Stimulated activated CD8-positive, alpha-beta memory T cell treated with anti-CD3 and anti-CD28 coated beads, Interleukin-7, amount 100 ng/mL, for 4 hours (primary cell): Measurements from ENCODE around the gene MYOM1.

Experiments used
- DNase-seq, 2 donors: peaks; one replicate each; pipeline ENCODE4 v3.0.0-alpha.2; 2020; ENCODE audit warnings: low read depth in 2 of 2

Gene MYOM1

DNA sequence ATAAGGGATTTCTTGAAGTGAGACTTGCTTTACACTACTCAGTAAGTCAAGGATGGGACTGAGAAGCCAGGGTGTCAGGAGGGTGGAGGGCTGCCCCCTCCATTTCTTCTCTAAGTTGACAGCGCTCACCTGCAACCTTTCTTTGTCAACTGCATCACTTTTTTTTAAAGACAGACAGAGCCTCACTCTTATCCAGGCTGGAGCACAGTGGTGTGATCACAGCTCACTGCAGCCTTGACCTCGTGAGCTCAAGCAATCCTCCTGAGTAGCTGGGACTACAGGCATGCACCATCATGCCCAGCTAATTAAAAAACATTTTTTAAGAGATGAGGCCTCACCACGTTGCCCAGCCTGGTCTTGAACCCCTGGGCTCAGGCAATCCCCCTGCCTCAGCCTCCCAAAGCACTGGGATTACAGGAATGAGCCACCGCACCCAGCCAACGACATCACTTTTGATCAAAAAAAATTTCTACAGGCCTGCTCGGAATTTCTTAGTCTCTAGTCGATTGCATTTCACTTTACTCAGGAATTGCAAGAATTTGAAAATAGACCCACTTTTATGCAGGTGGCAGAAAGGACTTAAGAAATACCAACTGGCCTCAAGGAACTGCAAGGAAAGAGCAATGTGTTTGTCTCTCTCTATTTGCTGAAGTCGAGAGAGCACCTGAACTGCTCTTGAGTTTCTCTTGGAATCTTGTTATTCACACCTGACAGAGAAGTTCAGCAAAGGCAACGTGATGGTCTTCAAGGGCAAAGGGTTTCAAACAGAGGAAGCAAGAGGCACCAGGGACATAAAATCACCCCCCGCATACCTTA, 101.4 kb downstream of the MYOM1 start:
- no peak for DNase-seq

DNA sequence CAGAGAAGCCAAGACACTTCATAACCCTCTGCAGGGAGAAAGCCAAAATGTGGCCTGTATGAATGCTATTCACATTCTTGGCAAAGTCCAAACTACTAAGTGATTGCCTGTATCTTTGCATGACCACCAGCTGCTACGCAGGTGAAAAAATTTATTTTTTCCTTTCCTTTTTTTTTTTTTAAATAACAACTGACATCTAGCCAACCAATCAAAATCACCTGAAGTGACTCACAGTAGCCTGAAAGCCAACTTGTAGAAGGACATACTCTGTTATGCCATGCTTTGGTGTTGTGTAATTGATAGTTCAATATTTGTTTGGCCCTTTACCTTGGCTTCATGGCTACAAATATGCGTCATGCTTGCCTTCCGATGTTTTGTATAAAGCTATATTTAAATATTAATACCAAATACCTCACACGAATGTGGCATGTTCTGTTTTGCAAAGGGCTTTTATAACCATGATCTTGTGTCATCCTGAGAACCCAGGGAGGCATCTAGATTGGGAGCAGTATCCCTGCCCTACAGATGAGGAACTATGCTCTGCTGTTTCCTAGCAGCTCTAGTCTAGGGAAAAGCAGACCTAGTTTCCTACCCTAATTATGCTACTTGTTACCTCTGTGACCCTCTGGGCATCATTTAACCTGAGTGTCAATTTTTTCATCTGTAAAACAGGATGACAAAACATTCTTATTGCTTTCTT, 102.1 kb downstream of the MYOM1 start:
- DNase-seq = no peak

- DNase-seq = no peak
Observed at GRCh38 chr18:3115447-3116030, 104.2 kb downstream of the MYOM1 start.

- DNase-seq = no peak
Observed at GRCh38 chr18:3114451-3114850, 105.3 kb downstream of the MYOM1 start.

GRCh38 chr18:3114026-3114425, 105.7 kb downstream of the MYOM1 start:
- DNase-seq = no peak

GRCh38 chr18:3111523-3112240, 108.1 kb downstream of the MYOM1 start:
- DNase-seq = no peak

DNA sequence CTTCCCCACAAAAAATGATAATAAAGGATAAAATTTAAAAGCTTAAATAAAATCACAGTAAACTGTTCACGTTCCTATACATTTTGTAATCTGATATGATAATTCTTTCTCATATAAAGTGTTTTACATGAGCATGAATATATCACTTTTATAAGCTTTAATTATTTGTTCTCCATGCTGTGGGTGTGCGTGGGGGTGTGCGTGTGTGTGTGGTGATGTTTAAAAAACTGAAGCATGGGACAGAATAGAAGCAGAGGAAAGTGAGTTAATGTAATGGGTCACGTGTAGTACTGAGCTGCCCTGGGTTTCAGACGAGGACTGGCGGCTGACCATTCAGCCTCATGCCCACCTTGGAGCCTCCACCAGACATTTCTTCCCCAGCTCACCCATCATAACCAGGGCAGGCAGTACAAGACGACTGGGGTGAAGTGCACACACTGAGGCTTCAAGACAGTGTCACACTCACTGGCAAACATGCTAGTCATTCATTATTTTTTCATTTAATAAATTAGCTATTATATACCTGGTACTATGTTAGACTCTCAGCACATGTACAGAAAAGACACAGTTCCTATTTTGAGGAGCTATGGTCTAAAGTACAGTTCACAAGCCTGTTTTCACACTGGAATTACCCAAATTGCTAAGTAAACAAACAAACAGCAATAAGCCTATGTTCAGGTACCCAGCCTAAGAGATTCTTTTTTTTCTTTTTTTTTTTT, 109.6 kb downstream of the MYOM1 start:
- DNase-seq = no peak

DNA sequence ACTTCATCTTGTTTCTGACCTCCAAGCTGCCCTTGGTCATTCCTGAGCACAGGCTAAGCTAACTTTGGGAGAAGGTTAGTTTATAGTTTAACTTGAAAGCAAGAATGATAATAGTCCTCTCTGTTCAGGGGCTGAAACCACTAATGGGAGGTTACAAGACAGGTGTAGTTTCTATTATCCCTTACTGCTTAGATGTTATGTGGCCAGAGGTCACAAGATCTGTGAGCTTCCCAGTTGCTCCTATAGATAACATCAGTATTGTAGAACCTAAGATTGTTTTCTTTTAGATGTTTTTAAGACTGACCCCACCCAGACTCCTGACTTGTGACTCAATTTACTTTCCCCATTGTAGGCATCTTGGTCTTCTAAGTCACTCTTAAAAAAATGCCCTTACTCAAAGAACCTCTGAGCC, 112.0 kb downstream of the MYOM1 start:
- DNase-seq = no peak

DNA sequence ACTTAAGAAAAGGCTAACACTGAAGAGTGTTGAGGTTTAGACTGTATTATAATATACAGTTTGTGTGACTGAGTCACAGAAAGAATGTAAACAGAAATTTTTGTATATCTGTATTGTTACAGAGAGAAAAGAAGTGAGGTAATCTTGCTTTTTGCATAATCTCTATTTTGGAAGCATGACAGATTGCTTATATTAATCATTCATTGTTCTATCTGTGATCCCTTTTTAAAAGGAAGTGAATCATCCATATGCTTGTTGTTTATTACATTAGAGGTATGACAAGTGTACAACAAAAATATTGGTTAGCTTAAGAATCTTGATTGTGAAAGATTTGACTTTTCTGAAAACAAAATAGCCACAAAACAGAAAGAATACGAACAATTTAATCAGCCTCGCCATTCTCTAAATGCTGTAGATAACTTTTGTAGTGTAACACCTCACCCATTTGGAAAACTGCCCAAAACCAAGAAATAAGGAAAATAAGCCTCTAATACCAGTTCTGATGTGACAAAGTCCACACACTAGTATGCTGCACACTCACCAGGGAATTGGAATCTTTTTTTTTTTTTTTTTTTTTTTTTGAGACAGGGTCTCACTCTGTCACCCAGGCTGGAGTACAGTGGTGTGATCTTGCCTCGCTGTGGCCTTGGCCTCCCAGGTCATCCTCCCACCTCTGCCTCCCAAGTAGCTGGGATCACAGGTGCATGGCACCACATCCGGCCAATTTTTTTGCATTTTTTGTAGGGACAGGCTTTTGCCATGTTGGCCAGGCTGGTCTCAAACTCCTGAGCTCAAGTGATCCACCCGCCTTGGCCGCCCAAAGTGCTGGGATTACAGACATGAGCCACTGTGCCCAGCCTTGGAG, 115.3 kb downstream of the MYOM1 start:
- no peak for DNase-seq

- DNase-seq = no peak
Observed at GRCh38 chr18:3103576-3103975, 116.2 kb downstream of the MYOM1 start.

DNA sequence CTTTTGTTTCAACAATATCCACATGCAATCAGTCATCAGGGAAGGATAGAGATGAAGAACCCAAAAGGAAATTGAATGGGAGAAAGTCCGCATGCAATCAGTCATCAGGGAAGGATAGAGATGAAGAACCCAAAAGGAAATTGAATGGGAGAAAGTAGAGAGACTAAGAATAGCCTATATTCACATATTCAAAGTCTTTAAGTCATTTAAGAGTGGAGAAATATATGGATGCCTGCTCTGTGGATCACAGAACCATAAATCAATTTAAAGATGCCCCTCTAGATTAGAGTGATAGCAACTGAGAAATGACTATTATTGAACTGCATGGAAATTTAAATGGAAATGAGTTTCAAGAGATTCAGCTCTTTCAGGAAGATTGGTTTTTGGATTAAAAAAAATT, 116.8 kb downstream of the MYOM1 start:
- no peak for DNase-seq

DNA sequence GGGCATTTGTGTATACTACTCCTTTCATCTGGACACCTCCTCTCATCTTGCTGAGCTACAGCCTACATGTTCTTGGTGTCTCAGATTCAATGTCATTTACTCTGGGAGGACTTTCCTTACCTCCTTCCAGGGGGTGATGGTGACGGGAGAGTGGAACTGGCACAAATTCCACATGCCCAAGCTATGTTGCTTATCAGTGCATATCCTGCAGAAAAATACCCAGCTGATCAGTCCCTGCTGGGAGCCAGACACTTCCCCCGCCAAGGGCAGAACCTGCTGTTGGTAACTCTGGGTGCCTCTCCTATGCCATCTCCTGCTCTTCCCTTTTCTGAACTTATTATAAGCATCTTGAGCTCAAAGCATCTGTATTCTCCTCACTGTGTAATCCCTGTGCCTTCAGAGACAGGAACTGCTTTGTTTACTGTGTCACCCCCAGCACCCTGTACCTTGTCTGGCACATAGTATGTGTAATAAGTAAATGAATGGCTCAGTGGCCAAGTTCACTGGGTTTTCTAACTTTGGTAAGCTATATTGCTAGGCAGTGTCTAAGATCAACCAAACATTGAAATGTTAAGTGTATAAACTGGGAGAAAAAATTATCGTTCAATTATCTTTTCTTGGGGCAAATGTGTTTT, 119.2 kb downstream of the MYOM1 start:
- no peak for DNase-seq

DNA sequence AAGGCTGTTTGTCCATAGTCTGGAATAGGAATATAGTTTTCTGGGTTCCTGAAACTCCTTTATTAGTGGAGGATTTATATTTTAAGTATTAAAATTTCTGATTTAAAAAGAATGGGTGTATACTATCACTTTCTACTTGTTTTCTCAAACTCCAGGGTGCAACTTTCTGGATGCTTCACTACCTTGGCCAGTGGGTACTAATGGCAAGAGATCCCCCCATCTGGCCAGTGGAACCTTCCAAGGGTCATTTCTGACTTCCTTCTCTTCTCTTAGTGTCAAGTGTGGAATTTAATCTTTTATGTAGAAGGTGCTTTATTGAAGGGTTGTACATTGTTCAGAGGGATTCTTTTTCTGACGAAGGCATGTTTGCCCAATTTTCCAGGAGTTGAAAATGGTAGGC, 120.4 kb downstream of the MYOM1 start:
- DNase-seq = no peak

DNA sequence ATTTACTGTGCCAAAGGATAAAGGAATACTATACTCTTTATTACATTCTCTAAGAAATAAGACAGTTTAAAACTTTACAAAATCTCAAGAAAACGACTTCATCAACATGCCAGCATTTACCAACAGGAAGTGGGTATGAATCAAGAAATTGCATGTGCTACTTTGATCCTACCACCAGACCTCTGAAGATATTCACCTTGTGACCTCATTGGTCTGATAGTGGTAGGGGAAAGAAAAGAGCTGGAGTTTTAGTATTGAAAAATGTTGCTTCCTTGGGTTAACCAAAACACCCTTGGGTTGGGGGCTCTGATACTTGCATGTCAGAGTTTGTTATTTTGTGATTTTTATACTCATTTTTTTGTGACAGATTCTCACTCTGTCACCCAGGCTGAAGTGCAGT, 122.7 kb downstream of the MYOM1 start:
- no peak for DNase-seq

DNA sequence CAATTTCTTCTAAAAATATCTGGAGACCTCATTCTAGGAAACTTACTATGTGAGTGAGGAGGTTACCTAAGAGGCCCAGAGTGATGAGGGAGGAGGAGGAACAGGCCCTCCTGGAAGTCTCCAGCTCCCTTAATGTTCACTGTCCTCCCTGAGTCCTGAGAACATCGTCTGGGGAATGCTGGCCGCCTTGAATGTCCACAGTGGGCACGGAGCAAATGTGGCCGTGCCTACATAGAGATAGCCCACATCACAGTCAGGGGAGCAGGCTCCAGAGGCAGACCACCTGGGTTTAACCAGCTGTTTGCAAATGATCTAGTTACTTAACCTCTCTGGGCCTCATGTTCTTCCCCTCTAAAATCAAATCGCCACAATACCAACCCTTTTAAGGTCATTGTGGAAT, 123.8 kb downstream of the MYOM1 start:
- DNase-seq = no peak

- DNase-seq = no peak
Observed at GRCh38 chr18:3094338-3094684, 125.5 kb downstream of the MYOM1 start.

DNA sequence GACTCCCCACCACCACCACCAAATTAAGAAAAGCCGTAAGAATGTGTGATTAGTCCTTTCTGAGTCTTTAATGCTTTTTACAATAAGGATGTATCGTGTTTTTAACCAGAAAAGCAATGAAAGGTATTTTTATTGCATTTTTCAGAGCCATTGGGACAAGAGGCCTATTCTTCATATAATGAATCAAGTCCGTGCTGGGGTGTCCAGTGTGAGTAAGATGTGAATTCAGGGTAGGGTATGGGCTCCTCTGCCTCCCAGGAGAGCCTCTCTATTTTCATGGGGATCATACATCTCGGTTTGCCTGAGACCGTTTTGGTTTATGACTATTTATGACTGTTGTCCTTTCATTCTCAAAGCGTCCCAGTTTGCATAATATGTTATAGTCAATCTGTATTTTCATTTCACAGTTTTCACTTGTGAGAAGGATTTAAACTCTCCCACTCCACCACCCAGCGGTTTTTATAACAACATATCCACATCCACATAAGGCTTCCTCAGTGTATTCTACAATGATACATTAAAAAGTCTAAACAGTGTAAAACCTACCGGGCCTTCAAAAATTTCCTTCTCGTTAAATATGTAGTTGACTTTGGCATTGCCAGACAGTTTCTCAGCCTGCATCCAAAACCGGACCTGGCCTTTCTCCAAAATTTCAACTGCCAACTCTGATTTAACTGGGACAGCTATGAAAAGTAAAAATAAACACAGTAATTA, 126.0 kb downstream of the MYOM1 start:
- DNase-seq = no peak

DNA sequence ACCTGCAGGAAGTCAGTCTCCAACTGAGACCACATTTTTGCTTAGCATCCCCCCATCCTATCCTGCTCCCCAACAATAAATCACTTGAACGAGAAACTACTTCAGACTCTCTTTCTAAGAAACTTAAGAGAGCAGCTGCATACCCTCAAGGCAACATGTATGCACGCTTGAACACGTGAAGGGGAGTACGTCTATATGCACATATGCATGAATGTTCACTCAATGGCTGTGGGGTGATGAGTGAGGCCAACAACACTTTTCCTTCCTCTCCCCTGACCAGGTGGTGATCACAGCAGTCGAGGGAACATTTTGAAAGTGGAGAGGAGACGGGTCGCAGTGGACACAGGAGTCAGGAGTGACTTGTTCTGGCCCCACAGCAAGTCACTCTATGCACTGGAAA, 127.0 kb downstream of the MYOM1 start:
- DNase-seq = no peak

GRCh38 chr18:3089579-3089978, 130.2 kb downstream of the MYOM1 start:
- no peak for DNase-seq

- DNase-seq = no peak
Observed at GRCh38 chr18:3088449-3088848, 131.3 kb downstream of the MYOM1 start.
